ENCODE results near the gene EPHB1.

DNA sequence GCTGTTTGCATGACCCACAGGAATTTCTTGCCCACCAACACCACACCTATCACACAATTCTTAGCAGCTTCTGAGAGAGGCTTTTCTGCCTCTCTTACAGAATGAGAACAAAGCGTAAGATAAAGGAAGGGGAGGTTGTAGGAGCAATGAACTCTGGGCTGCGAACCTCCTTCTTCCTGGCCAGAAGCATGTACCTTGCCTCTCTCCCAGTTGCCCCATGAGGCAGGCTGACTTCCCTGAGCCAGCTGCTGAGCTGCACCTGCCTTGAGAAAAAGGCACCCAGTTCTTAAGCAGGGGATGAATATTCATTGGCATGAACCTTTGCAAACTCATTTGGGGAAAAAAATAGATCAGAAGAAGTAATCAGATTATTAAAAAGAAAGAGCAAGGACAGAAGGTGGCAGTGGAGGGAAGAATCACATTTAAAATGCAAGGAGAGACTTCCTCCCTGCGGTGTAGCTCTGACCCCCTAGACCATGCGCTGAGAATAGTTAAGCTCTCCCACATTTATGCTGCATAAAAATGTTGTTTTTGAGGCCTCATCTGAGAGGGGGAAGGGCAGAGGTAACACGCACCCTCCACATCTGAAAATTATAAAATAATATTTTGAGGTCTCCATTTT lies 304.8 kb downstream of the EPHB1 start:
- TF ChIP-seq, protein P1, sequence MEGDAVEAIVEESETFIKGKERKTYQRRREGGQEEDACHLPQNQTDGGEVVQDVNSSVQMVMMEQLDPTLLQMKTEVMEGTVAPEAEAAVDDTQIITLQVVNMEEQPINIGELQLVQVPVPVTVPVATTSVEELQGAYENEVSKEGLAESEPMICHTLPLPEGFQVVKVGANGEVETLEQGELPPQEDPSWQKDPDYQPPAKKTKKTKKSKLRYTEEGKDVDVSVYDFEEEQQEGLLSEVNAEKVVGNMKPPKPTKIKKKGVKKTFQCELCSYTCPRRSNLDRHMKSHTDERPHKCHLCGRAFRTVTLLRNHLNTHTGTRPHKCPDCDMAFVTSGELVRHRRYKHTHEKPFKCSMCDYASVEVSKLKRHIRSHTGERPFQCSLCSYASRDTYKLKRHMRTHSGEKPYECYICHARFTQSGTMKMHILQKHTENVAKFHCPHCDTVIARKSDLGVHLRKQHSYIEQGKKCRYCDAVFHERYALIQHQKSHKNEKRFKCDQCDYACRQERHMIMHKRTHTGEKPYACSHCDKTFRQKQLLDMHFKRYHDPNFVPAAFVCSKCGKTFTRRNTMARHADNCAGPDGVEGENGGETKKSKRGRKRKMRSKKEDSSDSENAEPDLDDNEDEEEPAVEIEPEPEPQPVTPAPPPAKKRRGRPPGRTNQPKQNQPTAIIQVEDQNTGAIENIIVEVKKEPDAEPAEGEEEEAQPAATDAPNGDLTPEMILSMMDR (IDR thresholded peaks at IDR 0.05), result no peak
- TF ChIP-seq POLR2A (IDR thresholded peaks at IDR 0.05), result no peak

All from transverse colon (tissue), 3 donors.